MM.1S (cell line): ENCODE results near the gene RTN4RL1.
"Not testable (repeated sequence)": the region's sequence is repeated elsewhere in the genome, so short reads cannot be mapped to it uniquely, and the experiment has no call there.

Source experiments
- DNase-seq: peaks from one replicate; pipeline ENCODE4 v3.0.0-alpha.2; 2015
- H2AFZ ChIP-seq: fragments of 300-600 bp; sonication (generic); 2 replicates; pipeline ENCODE4 v1.6.0; 2016; ENCODE audit warnings: antibody characterized with exemption, low read length
- H3F3A ChIP-seq: fragments of 300-600 bp; sonication (generic); 2 replicates; pipeline ENCODE4 v1.6.1; 2016; ENCODE audit warnings: mild to moderate bottlenecking, antibody characterized with exemption, low read length, moderate library complexity, mixed read lengths; ENCODE audit not compliant: insufficient read depth
- H3K27ac ChIP-seq: fragments of 300-600 bp; sonication (generic); 2 replicates; pipeline ENCODE4 v1.5.1; 2016; ENCODE audit warnings: mild to moderate bottlenecking, low read length
- H3K27me3 ChIP-seq: fragments of 300-600 bp; sonication (generic); replicated peaks from 2 replicates; pipeline ENCODE4 v1.6.0; 2016; ENCODE audit warnings: low read length; ENCODE audit not compliant: insufficient read depth
- H3K36me3 ChIP-seq: fragments of 300-600 bp; sonication (generic); replicated peaks from 2 replicates; pipeline ENCODE4 v1.6.1; 2016; ENCODE audit warnings: mild to moderate bottlenecking, low read length, mixed read lengths; ENCODE audit not compliant: insufficient read depth
- H3K4me1 ChIP-seq: fragments of 300-600 bp; sonication (generic); 2 replicates; pipeline ENCODE4 v1.6.1; 2016; ENCODE audit warnings: low read length, mixed read lengths
- H3K4me2 ChIP-seq: fragments of 300-600 bp; sonication (generic); 2 replicates; pipeline ENCODE4 v1.6.0; 2016; ENCODE audit warnings: low read depth, low read length
- H3K4me3 ChIP-seq: fragments of 300-600 bp; sonication (generic); 2 replicates; pipeline ENCODE4 v1.5.1; 2016; ENCODE audit warnings: low read length, mixed read lengths
- H3K79me2 ChIP-seq: fragments of 300-600 bp; sonication (generic); 2 replicates; pipeline ENCODE4 v1.6.1; 2016; ENCODE audit warnings: mixed run types, low read length, mixed read lengths
- H3K9ac ChIP-seq: fragments of 300-600 bp; sonication (generic); 2 replicates; pipeline ENCODE4 v1.6.1; 2016; ENCODE audit warnings: low read length, mixed read lengths
- H3K9me2 ChIP-seq: fragments of 300-600 bp; sonication (generic); replicated peaks from 2 replicates; pipeline ENCODE4 v1.6.1; 2016; ENCODE audit warnings: mild to moderate bottlenecking, low read length, mixed read lengths; ENCODE audit not compliant: insufficient read depth
- H3K9me3 ChIP-seq: fragments of 300-600 bp; sonication (generic); replicated peaks from 2 replicates; pipeline ENCODE4 v1.6.1; 2016; ENCODE audit warnings: mild to moderate bottlenecking, low read length, mixed read lengths; ENCODE audit not compliant: insufficient read depth
- H4K20me1 ChIP-seq: fragments of 300-600 bp; sonication (generic); 2 replicates; pipeline ENCODE4 v1.6.1; 2016; ENCODE audit warnings: mild to moderate bottlenecking, low read length, moderate library complexity, mixed read lengths; ENCODE audit not compliant: insufficient read depth
- EZH2 ChIP-seq: fragments of 300-600 bp; sonication (generic); optimal IDR thresholded peaks from 2 replicates; pipeline ENCODE3; 2017; ENCODE audit warnings: low read depth, mild to moderate bottlenecking, antibody characterized with exemption, low read length, mixed read lengths
- EZH2phosphoT487 ChIP-seq: fragments of 300-600 bp; sonication (generic); IDR thresholded peaks from 2 replicates; pipeline ENCODE4 v1.6.1; 2018; ENCODE audit warnings: antibody characterized with exemption, low read length
- TF ChIP-seq, protein P1 (sequence below): fragments of 300-600 bp; sonication (generic); IDR thresholded peaks from 2 replicates; pipeline ENCODE4 v1.5.1; 2016; ENCODE audit warnings: antibody characterized with exemption, low read length, mixed read lengths

Gene RTN4RL1

DNA sequence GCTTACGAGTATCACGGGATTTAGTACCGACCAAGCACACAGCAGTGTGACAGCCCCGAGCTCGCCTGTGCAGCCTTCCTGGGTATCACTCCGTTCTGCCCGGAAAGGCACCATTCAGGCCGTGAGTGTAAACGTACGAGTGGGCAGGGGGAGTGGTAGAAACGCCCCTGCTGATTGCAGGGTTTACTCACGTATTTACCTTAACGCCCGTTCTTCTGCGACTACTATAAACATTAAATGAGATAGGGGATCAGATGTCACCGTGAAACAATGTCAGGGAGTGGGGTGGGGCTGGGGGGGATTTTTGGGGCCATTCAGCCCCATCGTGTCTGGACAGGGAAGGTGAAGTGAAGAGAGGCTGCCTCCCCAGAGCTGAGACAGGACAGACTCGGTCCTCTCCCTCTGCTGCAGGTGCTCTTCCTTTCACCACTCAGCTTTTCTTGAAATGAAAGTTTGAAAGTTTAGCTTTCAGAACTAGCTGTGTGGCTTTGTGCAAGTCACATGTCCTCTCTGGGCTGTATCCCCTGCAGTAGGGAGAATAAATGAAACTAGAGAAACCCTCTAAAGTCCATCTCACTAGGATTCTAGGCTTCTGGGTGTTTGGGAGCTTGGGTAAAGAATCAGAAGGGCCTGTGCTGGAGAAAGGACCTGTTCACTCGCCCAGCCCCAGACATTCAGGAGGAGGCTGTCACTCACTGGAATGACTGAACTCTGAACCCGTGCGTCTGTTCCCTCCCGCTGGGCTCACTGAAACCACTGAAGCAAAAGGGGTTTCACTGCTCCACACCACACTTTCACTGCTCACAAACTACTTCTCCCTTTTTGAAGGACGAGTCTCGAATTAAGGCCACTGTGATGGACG, 128.7 kb downstream of the RTN4RL1 start:
- no peak overlapping the region for H3K4me3 ChIP-seq
- peaks cover 4% of the 10 kb centered on the region; the same call in 1 of the 2 replicates for H3F3A ChIP-seq
- no peaks in the 10 kb centered on the region for H3K9me2 ChIP-seq
- no peak overlapping the region for H3K9ac ChIP-seq
- H4K20me1 ChIP-seq = no peaks in the 10 kb centered on the region
- no peak overlapping the region for H3K4me2 ChIP-seq
- no peaks in the 10 kb centered on the region for H3K79me2 ChIP-seq
- peaks cover 9% of the 10 kb centered on the region; the same call in 1 of the 2 replicates for H3K36me3 ChIP-seq
- H2AFZ ChIP-seq = no peak overlapping the region
- peak; percentile 51 for DNase-seq
- TF ChIP-seq, protein P1, sequence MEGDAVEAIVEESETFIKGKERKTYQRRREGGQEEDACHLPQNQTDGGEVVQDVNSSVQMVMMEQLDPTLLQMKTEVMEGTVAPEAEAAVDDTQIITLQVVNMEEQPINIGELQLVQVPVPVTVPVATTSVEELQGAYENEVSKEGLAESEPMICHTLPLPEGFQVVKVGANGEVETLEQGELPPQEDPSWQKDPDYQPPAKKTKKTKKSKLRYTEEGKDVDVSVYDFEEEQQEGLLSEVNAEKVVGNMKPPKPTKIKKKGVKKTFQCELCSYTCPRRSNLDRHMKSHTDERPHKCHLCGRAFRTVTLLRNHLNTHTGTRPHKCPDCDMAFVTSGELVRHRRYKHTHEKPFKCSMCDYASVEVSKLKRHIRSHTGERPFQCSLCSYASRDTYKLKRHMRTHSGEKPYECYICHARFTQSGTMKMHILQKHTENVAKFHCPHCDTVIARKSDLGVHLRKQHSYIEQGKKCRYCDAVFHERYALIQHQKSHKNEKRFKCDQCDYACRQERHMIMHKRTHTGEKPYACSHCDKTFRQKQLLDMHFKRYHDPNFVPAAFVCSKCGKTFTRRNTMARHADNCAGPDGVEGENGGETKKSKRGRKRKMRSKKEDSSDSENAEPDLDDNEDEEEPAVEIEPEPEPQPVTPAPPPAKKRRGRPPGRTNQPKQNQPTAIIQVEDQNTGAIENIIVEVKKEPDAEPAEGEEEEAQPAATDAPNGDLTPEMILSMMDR = no peak
- no peak for TF ChIP-seq EZH2
- no peak for TF ChIP-seq EZH2phosphoT487
- no peak overlapping the region for H3K27ac ChIP-seq
- no peaks in the 10 kb centered on the region for H3K27me3 ChIP-seq
- peaks cover 13% of the 10 kb centered on the region; the same call in 1 of the 2 replicates for H3K4me1 ChIP-seq
- no peaks in the 10 kb centered on the region for H3K9me3 ChIP-seq

DNA sequence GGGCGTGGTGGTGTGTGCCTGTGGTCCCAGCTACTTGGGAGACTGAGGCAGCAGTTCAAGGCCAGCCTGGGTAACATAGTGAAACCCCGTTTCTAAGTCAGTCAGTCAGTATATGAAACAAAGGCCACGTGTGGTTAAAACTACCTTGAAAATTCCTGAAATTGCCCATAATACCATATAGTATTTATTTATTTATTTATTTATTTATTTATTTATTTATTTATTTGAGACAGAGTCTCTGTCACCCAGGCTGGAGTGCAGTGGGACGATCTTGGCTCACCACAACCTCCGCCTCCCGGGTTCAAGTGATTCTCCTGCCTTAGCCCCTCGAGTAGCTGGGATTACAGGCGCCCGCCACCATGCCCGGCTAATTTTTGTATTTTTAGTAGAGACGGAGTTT, 129.7 kb downstream of the RTN4RL1 start:
- H3F3A ChIP-seq, H3K9ac ChIP-seq, H3K4me2 ChIP-seq, H3K9me3 ChIP-seq, H4K20me1 ChIP-seq, H3K27me3 ChIP-seq, DNase-seq, H3K79me2 ChIP-seq, H3K27ac ChIP-seq, H3K4me3 ChIP-seq, H3K36me3 ChIP-seq, H2AFZ ChIP-seq, H3K9me2 ChIP-seq: not testable (repeated sequence)
- H3K4me1 ChIP-seq = peaks cover 13% of the 10 kb centered on the region; the same call in 1 of the 2 replicates

DNA sequence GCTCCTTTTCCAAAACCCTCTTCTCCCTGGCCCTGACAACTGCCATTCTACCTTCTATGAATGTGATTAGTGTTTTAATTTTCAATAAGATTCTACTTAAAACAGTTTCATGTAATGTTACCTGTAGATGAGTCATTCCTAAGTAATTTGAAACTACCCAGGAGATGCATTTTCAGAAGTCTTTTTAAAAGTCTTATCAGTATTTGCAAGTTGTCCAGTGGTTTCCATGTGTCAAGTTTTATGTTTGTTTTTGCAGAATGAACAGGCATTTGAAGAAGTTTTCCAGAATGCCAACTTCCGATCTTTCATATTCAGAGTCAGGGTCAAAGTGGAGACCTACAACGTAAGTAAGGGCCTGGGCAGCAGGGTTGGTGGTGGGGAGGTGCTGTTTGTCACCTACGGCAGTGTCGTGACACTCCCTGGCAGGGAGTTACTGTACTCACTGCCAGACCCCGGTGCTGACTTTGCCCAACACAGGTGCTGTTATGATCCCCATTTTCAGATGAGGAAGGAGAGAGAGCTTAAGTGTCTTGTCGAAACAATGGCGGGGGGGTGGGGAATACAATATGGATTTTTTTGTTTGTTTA, 130.3 kb downstream of the RTN4RL1 start:
- Histone ChIP-seq H3K4me1 (peaks cover 13% of the 10 kb centered on the region; the same call in 1 of the 2 replicates), H4K20me1 (no peaks in the 10 kb centered on the region), H3F3A (peaks cover 4% of the 10 kb centered on the region; the same call in 1 of the 2 replicates), H3K9me2 (no peaks in the 10 kb centered on the region), H2AFZ (no peak overlapping the region), H3K9me3 (no peaks in the 10 kb centered on the region), H3K4me2 (no peak overlapping the region), H3K27me3 (no peaks in the 10 kb centered on the region), H3K79me2 (no peaks in the 10 kb centered on the region), H3K9ac (no peak overlapping the region), H3K36me3 (peaks cover 9% of the 10 kb centered on the region; the same call in 1 of the 2 replicates), H3K27ac (no peak overlapping the region), H3K4me3 (no peak overlapping the region)
- DNase-seq = no peak
- TF ChIP-seq EZH2 = no peak

DNA sequence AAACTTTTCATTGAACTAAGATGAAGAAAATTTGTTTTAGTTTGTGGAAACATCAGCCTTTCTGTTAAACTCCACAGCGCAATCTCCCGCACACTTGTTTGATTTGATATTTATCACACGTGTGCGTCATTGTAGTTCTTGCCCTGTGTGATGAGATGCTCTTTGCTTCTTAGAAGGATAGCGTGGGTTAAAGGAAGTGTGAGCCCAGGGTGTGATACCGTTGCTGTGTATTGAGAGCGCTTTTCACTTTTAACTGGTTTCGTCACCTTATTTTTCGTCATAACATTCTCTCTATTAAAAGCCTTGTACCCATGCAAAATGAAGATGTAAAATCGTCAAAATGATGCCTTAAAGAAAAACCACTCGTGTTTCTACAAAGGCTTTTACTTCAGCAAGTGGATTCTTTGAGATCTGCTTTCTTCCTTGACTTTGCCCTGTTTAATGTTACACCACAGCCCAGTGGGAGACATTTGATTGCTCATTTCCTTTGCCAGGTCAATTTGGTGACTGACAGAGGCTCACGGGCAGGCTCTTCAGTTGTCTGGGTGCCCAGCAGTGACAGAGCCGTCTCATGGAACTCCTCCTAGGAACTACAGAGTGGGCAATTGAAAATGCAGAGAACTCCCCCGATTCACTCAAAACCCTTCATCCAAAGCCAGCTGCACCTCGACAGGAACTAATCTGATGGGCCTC, 134.2 kb downstream of the RTN4RL1 start:
- peaks cover 9% of the 10 kb centered on the region; the same call in 1 of the 2 replicates for H3K4me1 ChIP-seq
- H3K9me3 ChIP-seq = no peaks in the 10 kb centered on the region
- DNase-seq = no peak
- H3K27ac ChIP-seq = no peak overlapping the region
- H3K27me3 ChIP-seq = no peaks in the 10 kb centered on the region
- TF ChIP-seq, protein P1 = no peak
- TF ChIP-seq EZH2 = no peak
- TF ChIP-seq EZH2phosphoT487 = no peak
- H3K4me2 ChIP-seq = no peak overlapping the region
- no peak overlapping the region for H2AFZ ChIP-seq
- no peaks in the 10 kb centered on the region for H3K9me2 ChIP-seq
- no peaks in the 10 kb centered on the region for H3K79me2 ChIP-seq
- no peaks in the 10 kb centered on the region for H4K20me1 ChIP-seq
- no peak overlapping the region for H3K9ac ChIP-seq
- no peak overlapping the region for H3K4me3 ChIP-seq
- H3F3A ChIP-seq = no peaks in the 10 kb centered on the region
- H3K36me3 ChIP-seq = peaks cover 11% of the 10 kb centered on the region; the same call in 1 of the 2 replicates
